ENCODE results near the gene COG5.

Gene COG5

DNA sequence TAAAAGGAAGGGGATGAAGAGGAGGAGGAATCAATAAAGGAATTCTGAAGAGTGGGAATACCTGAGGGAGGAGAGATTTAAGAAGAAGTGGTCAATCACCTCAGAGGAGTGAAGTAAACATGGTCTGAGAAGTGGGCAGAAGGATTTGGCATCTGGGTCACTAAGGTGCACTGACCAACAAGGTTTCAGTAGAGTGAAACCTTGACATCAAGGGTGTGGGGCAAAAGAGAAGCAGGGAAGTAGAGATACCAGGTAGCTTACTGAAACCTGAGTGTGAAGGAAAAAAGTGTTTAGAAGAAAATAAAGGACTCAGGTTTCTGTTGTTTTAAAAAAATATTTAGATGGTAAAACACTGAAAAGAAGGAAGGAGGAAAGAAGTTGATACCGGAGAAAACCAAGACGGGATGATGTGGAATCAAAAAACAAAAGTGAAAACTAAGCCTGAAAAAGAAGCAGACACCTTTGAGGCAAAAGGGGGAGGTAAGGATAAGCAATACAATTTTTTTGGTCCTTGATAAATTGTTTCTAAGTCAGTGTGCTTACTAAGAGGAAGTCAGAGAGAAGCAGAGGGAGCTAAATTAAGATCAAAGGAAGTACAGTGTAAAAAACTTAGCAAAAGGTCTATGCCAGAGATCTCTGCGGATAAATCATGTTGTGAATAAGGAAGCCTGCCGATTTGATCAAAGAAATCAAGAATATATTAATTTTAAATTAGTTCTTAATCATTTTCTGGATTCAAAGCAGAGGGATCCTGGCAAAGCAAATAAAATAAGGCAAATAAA, 231.0 kb downstream of the COG5 start:
- no peak for DNase-seq (ENCODE audit: low read depth)

DNA sequence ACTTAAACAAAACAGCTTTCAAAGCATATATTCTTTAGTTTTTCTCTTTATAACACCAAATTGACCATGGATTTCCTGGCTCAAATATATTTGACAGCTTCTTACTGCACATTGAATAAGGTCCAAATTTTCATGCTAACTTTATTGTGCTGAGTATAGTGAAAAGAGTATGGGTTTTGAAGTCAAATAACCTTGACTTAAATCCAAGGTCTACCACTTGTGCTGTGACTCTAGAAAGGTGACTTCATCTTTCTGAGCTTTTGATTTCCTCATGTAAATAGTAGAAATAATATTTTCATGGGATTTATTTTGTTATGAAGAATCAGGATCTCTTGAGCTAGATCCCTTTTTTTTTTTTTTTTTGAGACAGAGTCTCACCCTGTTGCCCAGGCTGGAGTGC, 233.2 kb downstream of the COG5 start:
- DNase-seq (ENCODE audit: low read depth) = no peak

DNA sequence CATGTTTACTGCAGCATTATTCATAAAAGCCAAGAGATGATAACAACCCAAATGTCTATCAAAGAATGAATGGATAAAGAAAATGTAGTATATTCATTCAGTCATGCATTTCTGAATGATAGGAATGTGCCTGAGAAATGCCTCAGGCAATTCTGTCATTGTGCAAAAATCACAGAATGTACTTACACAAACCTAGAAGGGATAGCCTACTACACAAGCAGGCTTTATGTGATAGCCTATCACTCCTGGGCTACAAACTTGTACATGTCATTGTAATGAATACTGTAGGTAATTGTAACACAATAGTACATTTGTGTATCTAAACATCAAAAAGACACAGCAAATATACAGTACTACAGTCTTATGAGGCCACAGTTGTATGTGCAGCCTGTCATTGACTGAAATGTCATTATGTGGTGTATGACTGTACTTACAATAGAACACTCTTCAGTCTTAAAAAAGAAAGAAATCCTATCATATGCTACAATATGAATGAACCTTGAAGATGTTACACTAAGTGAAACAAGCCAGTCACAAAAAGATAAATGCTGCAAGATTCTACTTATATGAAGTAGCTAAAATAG, 235.6 kb downstream of the COG5 start:
- peak; percentile 78 for DNase-seq (ENCODE audit: low read depth)

DNA sequence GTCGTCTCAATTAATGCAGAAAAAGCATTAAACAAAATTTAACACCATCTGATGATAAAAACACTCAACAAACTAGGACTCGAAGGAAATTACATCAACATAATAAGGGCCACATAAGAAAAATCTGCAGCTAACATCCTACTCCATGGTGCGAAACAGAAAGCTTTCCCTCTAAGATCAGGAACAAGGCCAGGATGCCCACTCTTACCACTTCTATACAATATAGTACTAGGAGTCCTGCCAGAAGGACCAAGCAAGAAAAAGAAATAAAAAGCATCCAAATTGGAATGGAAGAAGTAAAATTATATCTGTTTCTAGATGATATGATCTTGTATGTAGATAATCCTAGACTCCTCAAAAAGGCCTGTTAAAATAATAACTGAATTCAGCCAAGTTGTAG, 237.7 kb downstream of the COG5 start:
- DNase-seq (ENCODE audit: low read depth) = no peak

DNA sequence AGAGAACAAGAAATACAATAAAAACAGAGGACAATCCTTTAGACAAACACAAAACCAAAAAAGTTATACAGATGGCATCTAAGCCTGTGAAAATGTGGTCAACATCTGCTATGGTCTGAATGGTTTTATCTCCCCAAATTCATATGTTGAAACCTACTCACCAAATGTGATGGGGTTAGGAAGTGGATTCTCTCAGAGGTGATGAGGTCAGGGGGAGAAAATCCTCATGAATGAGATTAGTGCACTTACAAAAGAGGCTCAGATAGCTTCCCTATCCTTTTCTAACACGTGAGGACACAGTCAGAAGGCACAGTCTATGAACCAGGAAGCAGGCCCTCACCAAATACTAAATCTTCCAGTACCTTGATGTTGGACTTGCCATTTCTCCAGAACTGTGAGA, 241.7 kb downstream of the COG5 start:
- DNase-seq (ENCODE audit: low read depth) = no peak

DNA sequence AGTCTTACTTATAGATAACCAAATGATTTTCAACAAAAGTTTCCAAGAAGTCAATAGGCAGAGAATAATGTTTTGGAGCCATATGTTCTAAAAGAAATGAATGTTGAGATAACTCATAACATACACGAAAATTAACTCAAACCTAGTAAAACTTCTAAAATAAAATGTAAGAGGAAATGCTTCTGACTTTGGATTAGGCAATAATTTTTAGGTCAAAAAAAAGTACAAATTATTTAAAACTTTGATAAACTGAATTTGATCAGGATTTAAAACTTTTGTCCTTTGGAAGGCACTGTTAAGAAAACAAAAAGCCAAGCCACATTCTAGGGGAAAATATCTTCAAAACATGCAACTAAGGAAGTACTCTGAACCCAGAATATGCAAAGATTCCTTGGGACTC, 242.1 kb downstream of the COG5 start:
- DNase-seq (ENCODE audit: low read depth) = no peak

DNA sequence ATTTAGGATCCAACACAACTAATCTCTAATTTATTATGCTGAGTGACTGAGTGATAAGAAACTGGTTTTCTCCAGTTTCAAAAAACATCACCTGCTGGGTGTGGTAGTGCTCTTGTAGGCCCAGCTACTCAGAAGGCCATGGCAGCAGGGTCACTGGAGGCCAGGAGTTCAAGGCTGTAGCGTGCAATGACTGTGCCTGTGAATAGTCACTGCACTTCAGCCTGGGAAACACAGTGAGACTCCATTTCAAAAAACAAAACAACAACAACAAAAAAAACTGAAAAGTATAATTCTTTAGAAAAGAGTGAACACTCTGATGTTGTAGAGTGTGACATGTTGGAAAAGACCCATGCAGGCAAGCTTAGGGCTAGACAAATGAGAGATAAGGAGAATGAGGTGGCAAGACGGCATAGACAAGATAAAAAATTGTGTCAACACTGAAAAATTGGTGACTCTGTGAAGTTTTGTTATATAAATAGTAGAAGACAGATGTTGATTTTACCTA, 243.9 kb downstream of the COG5 start:
- DNase-seq (ENCODE audit: low read depth) = no peak

DNA sequence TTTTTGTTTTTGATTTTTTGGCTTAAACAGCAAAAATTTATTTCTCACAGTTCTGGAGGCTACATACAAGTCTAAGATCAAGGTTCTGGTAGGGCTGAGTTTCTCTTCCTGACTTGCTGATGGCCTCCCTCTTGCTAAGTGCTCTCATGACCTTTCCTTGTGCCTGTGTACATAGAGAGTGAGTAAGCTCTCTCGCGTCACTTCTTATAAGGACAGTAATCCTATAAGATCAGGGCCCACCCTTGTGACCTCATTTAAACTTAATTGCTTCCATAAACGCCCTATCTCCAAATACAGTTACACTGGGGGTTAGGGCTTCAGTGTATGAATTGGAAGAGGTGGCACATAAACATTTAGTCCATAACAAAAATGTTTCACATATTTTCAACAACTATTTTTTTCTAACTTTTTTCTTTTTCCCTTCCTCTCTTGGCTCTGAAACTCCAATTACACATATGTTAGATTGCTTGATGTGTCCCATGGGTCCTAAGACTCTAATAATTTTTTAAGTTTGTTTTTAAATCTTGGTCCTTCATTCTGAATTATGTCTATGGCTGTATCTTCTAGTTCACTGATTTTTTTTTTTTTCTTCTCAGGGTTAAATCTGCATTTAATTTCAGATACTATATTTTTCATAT, 245.1 kb downstream of the COG5 start:
- peak; percentile 31 for DNase-seq (ENCODE audit: low read depth)

DNA sequence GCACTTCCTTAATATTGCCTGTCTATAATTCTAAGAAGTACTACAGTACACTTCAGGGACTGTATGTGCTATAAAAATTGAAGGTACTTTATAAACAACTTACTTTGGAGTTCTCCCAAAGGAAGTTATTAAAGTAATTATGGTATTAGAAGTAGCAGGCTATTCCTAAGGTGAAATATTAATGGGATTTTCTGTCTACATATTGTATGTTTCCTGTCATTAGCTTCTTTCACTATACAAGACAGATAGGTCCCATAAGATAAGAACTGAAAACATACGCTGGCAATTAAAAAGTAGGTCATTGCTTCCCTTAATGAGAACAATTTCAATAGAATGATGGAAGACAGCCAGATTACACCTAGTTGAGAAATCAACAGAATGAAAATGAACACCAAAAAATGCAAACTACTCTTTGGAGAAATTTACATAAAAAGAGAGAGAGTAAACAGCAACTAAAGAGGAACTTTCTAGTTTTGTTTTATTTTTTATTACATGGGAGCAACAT, 248.0 kb downstream of the COG5 start:
- no peak for DNase-seq (ENCODE audit: low read depth)

DNA sequence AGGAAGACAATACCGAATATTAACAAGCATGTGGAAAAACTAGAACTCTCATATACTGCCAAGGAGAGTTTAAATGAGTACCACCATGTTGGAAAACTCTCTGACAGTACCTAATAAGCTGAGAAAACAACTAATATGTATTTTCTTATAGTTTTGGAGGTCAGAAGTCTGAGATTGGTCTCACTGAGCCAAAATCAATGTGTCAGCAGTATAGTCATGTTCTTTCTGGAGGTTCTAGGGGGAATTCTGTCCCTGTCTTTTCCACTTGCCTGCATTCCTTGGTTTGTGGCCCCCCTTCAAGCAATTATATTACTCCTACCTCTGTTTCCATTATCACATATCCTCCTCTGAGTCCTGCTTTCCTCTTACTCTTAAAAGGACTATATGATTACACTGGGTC, 250.4 kb downstream of the COG5 start:
- DNase-seq (ENCODE audit: low read depth) = no peak

DNA sequence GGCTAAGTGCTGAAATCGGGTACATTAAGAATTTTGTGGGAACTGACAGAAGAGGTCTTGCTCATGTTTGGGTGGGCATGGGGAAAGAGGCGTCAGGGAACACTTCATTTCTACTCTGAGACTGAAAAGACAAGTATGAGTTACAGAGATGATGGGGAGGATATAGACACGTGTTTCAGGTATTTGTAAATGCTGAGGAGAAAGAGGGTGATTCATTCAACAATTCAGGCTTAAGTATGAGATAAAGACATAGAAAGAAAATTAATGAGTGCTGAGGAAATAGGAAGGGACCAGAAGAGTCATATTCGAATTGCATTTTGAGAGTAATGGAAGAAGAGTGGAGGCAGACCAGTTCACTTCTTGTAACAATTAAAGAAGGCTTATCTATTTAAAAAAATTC, 251.3 kb downstream of the COG5 start:
- peak; percentile 12 for DNase-seq (ENCODE audit: low read depth)

DNA sequence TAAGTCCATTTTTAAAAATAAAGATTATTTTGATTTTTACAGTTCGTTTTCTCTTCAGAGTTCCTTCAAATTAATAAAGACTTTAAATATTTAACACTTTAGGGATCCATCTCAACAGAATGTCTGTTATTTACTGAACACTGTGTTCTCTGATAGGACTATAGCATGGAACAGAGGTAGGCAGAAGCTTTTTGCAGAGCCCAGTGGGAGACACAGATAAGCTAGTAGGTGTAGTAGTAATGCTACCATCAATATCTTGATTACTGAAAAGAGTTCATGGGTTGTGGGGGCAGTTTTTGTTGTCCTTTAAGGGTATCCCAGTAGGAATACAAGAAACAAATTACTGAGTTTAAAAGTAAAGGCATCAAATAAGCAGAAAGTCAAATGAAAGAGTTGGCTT, 254.4 kb downstream of the COG5 start:
- DNase-seq (ENCODE audit: low read depth) = no peak

DNA sequence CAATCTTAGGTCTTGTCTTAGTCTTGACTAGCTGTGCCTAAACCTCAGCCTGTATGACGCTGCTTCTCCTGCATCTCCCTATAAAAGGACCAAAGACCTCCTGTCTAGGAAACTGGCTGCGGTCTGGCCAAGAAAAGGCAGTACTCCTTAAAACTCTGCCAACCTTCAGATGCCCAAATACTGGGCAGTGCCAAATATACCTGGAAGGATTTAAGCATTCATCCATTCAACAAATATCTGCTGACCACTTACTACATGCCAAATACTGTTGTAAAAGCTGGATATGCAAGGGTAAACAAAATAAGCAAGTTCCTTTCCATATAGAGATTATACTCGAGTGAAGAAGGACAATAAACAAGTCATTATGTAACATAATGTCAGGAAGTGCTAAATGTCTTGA, 259.1 kb downstream of the COG5 start:
- no peak for DNase-seq (ENCODE audit: low read depth)

DNA sequence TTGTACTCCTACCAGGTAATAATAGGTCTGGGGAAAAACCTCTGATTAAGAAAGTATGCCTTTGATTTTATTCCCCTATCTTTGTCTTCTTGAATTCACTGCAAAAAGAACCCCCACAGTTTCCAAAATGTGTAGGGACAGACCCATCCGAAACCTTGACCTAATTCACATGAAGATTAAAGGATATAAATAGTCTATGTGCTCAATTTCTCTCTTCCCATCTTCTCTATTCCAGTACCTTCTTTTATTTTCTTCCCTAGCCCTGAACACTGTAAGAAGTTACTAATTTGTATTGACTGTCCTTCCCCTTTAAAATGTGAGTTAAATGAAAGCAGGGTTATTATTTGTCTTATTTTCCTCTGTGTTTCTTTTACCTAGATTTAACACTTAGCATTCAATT, 259.7 kb downstream of the COG5 start:
- no peak for DNase-seq (ENCODE audit: low read depth)

DNA sequence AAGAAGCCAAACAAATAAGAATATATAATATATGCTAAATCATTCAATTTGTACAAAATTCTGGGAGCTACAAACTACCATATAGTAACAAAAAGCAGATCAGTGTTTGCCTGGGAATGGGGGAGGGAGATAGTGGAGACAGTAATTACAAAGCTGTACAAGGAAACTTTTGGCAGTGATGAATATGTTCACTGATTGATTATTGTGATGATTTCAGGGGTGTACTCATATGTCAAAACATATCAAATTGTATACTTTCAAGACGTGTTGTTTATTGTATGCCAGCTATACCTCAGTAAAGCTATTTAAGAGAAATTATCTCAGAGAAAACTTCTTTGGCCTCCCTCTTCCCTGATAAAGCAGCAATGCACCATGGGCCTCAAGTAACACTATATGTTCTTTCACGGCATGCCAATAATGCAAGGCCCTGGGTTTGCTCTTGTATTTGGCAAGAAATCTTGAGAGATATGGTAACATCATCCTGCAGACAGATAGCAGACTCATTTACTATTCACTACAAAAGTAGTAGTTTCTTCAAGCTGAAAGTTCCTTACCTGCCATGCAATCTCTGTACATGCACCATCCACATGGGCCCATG, 261.4 kb downstream of the COG5 start:
- DNase-seq (ENCODE audit: low read depth) = no peak

DNA sequence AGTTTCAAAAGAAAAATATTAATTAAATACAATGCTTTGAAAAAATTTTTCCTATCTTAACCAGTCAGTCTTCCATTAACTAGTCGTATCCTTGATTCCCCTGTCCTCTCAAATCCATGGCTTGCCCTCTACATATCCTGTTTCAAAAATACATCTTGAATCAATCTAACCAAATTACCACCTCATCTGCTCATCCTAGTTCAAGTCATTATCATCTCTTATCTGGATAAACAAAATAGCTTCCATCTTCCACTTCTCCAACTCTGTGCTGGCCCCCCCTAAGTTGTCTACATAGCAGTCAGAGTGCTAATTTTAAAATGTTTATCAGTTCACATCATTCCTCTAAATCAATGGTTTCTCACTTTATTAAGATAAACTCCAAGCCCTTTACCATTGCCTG, 269.5 kb downstream of the COG5 start:
- DNase-seq (ENCODE audit: low read depth) = no peak

DNA sequence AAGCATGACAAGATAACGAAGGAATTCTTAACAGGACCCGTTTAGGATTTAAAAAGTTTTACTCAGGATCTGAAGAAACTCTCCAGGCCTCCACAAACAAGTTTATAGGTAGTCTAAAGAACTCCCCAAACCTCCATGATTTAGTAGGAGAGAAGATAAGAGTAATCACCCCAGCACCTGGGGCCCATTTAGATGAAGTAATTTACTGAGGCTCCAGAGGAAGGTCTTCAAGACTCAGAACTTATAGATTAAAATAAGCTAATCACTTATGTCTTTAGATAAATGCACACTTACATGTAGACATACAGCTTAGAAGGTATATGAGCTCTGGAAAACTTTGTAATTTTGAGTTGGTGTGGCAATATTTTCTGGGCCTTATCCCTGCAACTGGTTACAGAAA, 271.1 kb downstream of the COG5 start:
- DNase-seq (ENCODE audit: low read depth) = no peak

DNA sequence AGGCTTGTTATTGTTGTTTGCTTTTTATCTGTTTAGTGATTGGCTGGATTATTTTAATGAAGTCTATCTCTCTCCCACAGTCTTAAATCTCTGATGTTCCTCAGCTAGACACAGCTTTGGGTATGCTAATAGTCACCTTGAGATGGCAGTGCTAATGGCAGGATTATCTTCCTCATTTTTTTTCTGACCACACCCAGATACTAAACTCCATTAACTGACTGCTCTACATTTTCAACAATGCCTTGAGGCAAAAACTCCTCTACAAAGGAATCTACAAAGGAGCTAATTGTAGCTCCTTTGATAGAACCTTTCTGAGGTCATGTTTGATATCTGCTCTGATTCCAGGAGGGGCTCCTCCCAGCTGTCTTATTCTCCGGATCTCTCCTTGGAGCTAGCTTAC, 272.3 kb downstream of the COG5 start:
- DNase-seq (ENCODE audit: low read depth) = no peak

DNA sequence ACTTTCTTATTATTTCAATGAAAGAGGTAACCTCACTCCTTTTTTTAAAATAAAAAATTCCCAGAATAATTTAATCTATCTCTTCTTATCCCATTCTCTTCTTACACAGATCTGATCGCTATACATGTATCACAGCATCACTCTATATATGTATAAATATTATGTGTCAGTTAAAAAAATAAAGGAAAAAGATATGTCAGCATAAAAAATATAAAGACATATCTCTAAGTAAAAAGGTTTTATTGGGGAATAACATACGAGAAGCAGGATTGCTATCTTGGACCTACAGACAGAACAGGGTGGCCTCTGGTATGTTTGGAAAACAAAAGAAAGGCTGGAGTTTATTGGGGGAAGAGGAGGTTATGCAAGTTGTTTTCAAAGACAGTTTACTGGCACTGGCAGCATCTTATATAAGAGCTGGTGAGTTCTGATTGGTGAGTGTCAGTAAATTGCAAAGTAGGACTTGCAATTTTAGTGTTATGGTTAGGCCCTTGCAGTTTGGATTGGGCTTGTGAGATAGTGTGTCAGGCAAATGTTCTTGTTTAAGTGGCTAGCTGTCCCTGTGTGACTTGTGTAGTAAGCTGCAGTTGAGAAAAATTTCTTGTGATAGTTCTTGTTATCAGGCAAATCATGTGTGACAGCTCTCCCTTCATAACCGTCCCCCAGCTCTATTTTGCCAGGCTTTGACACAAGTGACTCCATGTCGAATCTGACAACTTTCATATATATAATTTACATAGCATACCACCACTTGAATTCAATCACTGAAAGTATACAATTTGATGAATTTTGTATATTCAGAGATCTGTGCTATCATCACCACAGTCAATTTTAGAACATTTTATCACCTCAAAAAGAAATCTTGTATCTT, 276.7 kb downstream of the COG5 start:
- DNase-seq (ENCODE audit: low read depth) = no peak

DNA sequence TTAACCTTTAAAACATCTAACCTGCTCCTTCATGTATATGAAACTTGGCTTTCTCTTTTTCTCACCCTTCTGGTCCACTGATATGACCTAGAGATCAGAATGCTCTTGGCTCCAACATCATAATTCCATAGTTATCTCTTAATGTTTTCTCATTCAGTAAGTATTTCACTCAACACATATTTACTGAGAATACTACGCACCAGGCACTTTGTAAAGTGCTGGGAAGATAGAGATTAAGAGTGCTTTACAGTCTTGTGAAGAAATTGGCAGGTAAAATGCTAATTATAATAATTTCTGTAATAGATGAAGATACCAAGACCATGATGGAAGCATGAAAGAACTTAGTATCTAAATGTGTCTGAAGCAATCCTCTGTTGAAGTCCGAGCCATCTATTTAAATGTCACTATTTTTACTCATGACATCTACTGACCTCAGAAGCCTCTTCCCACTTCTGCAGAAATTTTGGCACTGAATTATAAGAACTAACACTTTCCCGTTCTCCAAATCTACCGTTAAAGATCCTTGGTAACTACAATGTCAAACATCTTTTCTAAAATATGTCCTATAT, 278.7 kb downstream of the COG5 start:
- DNase-seq (ENCODE audit: low read depth) = no peak

DNA sequence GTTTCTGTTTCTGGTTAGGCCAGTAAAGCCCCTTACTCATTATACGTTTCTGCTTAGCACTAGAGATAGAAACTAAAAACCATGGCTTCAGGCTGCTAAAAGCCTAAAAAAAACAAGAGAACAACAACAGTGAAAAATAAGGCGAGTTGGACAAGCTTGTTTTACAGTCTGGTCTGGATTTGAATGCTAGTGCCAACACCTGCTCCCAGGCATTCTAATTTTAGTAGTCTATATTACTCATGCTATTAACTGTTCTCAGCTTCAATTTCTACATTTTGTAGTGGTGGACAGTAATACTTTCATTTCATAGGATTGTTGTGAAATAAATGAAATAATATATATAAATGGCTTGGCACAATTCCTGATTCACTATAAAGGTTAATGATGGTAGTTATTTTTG, 286.4 kb downstream of the COG5 start:
- no peak for DNase-seq (ENCODE audit: low read depth)

Measured in ELR (cell line).